Measurements from ENCODE around the gene CORO2A.

DNA sequence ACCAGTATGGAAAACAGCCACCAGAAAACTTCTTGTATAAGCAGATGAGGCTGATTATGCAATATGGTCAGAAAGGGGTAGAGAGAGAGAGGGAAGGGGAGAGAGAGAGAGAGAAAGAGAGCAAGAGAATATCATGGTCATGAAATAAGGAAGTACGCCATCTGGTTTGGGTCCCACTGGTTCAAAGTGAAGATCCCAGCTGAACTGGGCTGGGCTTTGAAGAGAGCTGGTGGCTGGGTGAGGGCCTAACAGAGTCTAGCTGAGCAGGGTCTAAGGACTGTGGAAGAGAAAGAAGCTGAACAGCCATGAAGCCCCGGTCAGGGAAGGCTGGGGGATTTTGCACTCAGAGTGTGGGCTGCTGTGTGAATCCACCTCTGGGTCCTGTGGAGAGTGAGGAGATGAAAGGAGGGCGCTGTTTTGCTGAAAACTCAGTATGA, 88.0 kb downstream of the CORO2A start:
- TF ChIP-seq, protein P1, sequence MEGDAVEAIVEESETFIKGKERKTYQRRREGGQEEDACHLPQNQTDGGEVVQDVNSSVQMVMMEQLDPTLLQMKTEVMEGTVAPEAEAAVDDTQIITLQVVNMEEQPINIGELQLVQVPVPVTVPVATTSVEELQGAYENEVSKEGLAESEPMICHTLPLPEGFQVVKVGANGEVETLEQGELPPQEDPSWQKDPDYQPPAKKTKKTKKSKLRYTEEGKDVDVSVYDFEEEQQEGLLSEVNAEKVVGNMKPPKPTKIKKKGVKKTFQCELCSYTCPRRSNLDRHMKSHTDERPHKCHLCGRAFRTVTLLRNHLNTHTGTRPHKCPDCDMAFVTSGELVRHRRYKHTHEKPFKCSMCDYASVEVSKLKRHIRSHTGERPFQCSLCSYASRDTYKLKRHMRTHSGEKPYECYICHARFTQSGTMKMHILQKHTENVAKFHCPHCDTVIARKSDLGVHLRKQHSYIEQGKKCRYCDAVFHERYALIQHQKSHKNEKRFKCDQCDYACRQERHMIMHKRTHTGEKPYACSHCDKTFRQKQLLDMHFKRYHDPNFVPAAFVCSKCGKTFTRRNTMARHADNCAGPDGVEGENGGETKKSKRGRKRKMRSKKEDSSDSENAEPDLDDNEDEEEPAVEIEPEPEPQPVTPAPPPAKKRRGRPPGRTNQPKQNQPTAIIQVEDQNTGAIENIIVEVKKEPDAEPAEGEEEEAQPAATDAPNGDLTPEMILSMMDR (IDR thresholded peaks at IDR 0.05), result no peak
- TF ChIP-seq ZFX (IDR thresholded peaks at IDR 0.05; ENCODE audit: borderline replicate concordance), result no peak
